Dedifferentiated amniotic fluid mesenchymal stem cell (primary cell): ENCODE measurements around the gene TRHDE.
"Not testable (repeated sequence)": the region's sequence is repeated elsewhere in the genome, so short reads cannot be mapped to it uniquely, and the experiment has no call there.

Experiments
- DNase-seq: peaks from one replicate; pipeline ENCODE4 v3.0.0-alpha.2; 2016; ENCODE audit errors: extremely low spot score

The TRHDE gene

DNA sequence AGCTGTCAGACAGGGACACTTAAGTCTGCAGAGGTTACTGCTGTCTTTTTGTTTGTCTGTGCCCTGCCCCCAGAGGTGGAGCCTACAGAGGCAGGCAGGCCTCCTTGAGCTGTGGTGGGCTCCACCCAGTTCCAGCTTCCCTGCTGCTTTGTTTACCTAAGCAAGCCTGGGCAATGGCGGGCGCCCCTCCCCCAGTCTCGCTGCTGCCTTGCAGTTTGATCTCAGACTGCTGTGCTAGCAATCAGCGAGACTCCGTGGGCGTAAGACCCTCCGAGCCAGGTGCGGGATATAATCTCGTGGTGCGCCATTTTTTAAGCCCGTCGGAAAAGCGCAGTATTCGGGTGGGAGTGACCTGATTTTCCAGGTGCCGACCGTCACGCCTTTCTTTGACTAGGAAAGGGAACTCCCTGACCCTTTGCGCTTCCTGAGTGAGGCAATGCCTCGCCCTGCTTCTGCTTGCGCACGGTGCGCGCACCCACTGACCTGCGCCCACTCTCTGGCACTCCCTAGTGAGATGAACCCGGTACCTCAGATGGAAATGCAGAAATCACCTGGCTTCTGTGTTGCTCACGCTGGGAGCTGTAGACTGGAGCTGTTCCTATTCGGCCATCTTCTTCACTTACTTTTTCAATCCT is 248.0 kb downstream of the TRHDE start:
- DNase-seq = not testable (repeated sequence)

- no peak for DNase-seq
Measured at GRCh38 chr12:72521326-72521725, 249.2 kb downstream of the TRHDE start.

GRCh38 chr12:72522411-72522810 is 250.2 kb downstream of the TRHDE start:
- DNase-seq = no peak

DNA sequence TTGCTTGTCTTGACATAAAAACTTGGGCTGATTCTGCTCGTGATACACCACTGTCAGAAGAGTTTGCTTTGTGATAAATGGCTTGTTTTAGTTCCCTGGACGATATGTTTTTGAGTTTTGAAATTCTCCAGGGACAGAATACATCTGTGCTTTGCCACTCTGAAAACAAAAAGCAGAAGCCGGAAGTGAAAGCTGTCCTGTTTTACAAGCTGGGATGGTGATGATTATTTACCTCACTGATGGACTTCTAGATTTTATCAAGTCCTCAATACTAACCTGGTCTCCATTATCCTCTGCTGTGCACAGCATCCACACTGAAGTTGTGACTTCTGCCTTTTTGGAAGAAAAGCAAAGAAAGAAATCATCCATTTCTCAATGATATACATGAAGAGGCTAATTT is 251.6 kb downstream of the TRHDE start:
- DNase-seq = no peak

DNA sequence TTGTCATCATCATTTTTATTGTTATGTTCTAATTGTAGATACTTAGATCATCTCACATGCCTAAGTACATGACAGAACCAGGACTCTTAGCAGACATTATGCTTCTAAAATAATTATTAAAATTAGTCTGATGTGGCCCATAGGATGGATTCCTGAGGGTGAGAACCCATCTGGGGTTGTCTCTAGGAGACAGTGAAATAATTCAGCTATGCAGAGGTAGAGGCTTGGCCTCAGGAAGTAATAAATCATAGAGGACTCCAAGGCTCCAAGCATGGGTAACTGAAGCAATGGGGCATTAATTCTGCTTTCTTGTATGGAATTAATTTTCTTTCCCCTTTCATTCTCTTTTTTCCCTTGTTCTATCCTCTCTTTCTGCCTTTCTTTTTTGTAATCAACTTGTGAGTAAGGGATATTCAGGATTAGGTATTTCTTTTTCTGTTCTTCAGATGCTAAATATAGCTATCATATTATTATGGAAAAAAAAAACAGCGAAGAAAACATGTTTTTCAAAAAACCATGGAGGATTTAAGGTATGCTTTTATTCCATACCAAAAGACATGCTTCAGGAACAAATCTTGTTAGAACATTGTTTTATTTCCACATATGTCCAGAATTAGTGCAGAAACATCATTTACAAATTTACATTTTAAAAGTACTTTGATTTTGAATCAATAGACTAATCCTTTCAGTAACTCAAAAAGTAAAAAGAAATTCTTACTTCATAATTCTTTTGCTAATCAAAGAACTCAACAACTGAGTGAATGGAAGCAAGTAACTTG is 263.2 kb downstream of the TRHDE start:
- DNase-seq = no peak

DNA sequence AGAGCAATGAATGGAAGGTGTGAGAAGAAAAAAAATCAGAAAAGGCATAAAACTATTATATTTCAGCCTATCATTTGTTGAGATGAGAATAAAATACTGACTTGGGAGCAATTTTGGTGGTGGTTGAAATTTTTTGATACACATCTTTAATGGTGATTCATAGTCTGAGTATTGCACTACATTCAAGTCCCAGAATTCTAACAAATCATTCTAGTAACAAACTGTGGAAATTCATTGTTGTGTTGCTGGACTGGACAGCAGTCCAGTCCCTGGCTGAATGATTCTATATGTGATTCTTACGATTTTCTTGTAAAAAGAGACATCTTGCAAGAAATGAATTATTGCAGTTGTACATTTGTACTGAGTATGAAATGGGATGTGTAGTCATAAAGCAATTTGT is 268.6 kb downstream of the TRHDE start:
- no peak for DNase-seq

DNA sequence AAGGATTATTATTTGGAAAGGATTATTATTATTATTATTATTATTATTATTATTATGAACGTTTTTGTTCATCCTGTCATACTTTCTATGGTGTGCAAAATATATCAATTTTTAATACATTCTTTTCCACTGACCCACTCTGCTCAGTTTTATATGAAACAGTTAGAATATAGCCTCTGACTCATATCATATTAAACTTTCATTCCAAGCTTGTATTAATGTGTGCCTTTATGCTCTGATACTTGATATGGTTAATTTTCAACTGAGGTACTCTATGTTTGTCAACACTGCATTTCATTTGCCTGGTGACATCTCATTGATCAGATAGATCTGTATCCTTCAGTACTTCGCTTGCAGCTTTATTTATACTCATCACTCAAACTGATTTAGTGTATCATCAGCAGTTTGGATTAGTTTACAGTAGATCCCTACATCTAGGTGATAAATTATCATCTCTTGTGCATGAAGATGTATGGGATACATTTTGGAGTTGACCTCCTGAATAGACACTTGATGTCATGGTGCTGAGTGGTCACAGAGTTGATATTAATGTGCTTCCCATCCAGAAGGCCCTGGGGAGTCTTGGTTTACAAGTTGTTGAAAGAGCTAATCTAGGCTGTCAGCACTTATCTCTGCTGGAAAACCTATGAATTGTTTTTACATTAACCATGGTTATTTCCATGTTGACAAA is 271.8 kb downstream of the TRHDE start:
- DNase-seq = no peak

DNA sequence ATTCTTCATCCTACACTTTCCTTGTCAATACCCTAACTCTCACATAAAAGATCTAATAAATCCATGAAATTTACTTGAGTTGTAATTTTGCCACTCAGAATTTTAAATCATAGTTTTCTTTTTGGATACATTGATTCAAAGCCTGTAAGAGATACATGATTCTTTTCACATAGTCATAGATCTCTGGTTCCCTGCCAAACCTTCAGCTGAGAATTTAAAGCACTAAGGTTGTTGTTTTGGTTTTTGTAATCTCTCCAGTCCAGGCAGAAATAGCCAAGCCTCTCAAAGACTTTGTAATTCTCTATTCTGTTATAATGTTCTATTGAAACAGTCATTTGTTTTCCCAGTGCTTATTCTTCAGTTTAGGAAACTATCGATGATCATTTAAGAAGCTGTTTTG is 273.9 kb downstream of the TRHDE start:
- DNase-seq = no peak

DNA sequence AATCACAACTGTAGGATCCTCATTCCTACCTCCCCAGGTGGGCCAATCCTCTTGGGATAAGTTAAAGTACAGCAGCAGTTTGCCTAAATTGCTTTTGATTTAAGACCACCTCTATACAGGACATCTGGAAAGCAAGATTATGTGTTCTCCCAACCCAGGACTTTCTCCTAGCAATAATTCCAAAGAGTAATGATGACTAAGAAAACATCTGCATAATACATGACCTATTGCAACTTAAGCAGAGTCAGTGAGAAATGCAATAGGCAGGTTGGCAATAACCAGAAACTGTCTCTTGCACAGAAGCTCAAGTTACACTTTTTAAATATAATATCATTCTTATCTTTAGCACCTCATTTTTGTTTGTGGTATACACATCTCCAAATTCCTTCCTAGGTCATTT is 275.4 kb downstream of the TRHDE start:
- DNase-seq = no peak

- no peak for DNase-seq
Measured at GRCh38 chr12:72549184-72549583, 277.0 kb downstream of the TRHDE start.

DNA sequence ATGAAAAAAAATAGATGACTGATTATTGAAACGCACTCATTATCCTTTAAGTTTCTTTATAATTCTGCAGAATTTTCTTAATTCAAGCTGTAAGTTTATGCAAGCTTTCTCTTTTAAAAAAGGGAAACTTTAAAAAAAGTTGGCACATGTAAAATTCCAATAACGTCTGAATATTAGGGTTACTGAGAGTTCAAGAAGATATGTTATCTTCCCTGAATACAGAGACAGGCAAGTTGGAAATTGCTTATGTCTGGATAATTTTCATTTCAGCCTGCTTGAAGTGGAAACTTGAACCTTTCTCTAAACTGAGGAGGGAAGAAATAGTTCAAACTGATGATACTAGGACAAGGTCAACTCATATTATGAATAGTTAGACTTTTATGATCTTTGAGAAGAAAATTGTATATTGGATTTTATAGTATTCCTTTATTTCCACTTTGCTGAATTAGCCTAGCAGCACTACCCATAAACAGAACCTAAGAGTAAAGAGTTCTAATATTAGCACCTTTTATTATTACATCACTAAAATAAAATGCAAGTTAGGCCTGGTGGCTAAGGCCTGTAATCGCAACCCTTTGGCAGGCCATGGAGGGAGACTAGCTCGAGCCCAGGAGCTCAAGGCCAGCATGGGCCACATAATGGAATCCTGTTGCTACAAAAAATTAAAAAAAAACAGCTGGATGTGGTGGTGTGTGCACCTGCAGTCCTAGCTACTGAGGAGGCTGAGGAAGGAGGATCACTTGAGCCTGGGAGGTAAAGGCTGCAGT is 288.0 kb downstream of the TRHDE start:
- DNase-seq = no peak

- DNase-seq = no peak
Measured at GRCh38 chr12:72570601-72571000, 298.4 kb downstream of the TRHDE start.

GRCh38 chr12:72574138-72574537 is 302.0 kb downstream of the TRHDE start:
- no peak for DNase-seq

DNA sequence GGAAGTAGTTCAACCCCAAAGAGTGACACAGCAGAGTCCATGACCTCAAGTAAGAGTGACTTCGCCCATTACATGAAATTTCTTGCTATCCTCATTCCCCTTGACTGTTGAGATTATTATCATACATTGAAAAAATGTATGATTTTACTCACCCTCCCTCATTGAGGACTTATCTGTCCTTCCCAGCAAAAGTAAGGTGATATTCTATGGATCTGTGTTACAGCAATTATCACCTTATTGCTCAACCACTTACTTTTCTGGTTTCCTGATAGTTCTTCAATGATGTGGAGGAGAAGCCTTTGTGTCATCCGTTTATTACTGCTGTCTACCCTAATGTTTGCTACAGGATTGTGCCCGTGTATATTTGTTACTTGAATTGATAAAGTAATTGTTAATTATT is 306.2 kb downstream of the TRHDE start:
- no peak for DNase-seq

GRCh38 chr12:72586456-72586855 is 314.3 kb downstream of the TRHDE start:
- DNase-seq = no peak

DNA sequence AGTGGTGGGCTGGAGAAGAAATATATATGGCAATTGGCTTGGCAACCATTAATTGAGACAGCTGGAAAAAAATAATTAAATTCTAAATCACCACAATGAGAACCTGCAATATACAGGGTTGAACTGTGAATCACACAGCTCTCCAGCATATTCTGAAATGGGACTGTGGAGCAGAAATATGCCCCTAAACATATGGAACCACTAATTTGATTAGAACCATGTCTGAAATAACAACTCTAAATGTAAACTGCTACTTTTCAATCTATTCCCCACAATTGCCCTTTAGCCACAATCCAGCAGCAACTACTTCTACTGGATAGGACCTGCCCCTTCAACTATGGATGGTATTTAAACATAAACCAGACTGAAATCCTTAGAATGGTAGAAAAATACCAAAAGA is 330.4 kb downstream of the TRHDE start:
- DNase-seq = peak; percentile 21

DNA sequence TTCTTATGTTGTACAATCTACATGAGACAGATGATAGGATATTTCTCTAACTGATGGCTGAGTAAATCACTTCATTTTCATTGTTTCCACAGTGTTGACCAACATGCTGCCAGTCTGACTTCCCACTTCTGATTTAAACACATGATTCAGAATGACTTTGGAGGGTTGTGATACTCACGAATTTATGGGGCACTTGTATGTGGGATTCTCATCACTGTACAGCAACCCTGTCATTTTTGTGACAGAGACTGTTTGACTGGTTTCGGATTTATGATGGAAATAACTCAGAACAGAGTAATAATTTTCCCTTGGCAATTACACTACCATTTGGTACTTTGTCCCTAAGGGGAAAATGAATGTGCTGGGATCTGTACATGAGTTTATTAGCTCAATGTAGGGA is 333.8 kb downstream of the TRHDE start:
- DNase-seq = no peak

GRCh38 chr12:72610342-72610741 is 338.2 kb downstream of the TRHDE start:
- DNase-seq = no peak

DNA sequence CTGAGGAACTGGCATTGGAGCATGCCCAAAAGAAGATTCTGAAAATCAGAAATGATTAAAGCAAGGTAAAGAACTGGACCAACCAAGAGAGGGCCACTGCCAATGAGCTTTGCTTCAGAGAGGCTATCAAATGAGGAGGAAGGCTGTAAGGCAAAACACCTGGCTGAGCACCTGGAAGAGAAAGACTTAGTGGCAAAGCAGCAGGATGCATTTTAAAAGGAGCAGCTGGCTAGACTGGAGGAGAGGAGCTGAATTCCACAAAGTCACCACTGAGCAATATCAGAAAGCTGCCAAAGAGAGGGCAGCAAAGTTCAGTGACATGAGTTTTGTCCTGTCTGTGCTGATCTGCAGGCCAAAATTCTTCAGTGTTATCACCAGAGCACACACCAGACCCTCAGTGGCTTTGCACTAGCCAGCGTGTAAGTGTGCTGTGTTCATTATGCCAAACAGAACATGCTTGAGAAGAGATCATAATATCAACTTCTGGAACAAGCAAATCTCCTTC is 338.7 kb downstream of the TRHDE start:
- no peak for DNase-seq

- DNase-seq = no peak
Measured at GRCh38 chr12:72612171-72612570, 340.0 kb downstream of the TRHDE start.

DNA sequence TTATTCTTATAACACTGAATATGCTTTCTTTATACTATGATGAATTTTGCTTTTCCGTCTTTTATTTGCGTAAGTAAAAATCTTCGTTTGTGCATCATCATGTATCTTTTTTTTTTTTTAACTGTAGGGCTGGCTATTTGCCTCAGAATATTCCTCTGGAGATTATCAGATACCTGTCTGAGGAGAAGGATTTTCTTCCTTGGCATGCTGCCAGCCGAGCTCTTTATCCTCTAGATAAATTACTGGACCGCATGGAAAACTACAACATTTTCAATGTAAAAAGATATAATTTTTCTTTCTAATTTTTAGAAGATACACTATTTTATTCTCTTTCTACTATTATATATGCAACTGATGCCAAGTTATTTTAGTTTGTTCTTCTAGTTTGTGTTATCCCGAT is 346.6 kb downstream of the TRHDE start:
- no peak for DNase-seq

DNA sequence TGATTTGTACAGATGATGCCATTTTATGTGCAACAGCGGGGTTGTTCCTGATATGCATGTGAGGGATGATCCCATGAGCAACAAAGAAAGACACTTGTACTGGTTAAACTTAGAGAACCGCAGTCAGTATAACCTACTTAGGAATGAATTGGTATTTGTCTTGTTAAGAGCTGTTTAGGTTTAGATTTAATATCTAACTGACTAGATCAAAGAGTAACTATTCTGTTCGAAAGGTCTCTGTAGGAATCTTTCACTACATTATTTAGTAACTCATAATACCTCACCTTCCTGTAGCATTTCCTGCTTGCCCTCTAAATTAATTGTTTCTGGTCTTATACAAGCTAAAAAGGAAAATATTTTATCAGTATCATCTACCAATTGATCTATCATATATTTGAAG is 350.4 kb downstream of the TRHDE start:
- no peak for DNase-seq
